NCI-H69 (cell line): ENCODE data around the gene GYG2.
A peak's percentile ranks its signal among the peaks of the same experiment; 100 is the strongest.
"Not testable (repeated sequence)": the region's sequence is repeated elsewhere in the genome, so short reads cannot be mapped to it uniquely, and the experiment has no call there.

ENCODE experiments used
- DNase-seq: peaks from one replicate; lab custom pipeline; 2025; lab: John Stamatoyannopoulos, UW

Gene GYG2

GRCh38 chrX:2828344-2828958 lies at the start of gene GYG2:
Gene GYG2 (plus strand): TSS chrX:2828930. CDS start chrX:2830189, 1,259 bp downstream.
- DNase-seq, result peak; percentile 1

- not testable (repeated sequence) for DNase-seq
Measured at GRCh38 chrX:2780472-2781225, 48.1 kb upstream of the GYG2 start.

- no peak for DNase-seq
Measured at GRCh38 chrX:2781226-2781571, 47.5 kb upstream of the GYG2 start.

GRCh38 chrX:2781698-2782097 lies 47.0 kb upstream of the GYG2 start:
- no peak for DNase-seq

GRCh38 chrX:2782171-2782570 lies 46.6 kb upstream of the GYG2 start:
- DNase-seq, result no peak

- no peak for DNase-seq
Measured at GRCh38 chrX:2782778-2783177, 46.0 kb upstream of the GYG2 start.

GRCh38 chrX:2784026-2784425 lies 44.7 kb upstream of the GYG2 start:
- no peak for DNase-seq

GRCh38 chrX:2785538-2785937 lies 43.2 kb upstream of the GYG2 start:
- no peak for DNase-seq

- no peak for DNase-seq
Measured at GRCh38 chrX:2788980-2789379, 39.8 kb upstream of the GYG2 start.

GRCh38 chrX:2789569-2789968 lies 39.2 kb upstream of the GYG2 start:
- no peak for DNase-seq

- no peak for DNase-seq
Measured at GRCh38 chrX:2793752-2794151, 35.0 kb upstream of the GYG2 start.

GRCh38 chrX:2794336-2794735 lies 34.4 kb upstream of the GYG2 start:
- DNase-seq, result no peak

- peak; percentile 3 for DNase-seq
Measured at GRCh38 chrX:2796808-2797207, 31.9 kb upstream of the GYG2 start.

- no peak for DNase-seq
Measured at GRCh38 chrX:2799369-2799768, 29.4 kb upstream of the GYG2 start.

GRCh38 chrX:2799980-2800379 lies 28.8 kb upstream of the GYG2 start:
- DNase-seq, result not testable (repeated sequence)

- DNase-seq, result no peak
Measured at GRCh38 chrX:2801223-2801622, 27.5 kb upstream of the GYG2 start.

- DNase-seq, result not testable (repeated sequence)
Measured at GRCh38 chrX:2802376-2803090, 26.2 kb upstream of the GYG2 start.

- DNase-seq, result not testable (repeated sequence)
Measured at GRCh38 chrX:2803486-2803885, 25.2 kb upstream of the GYG2 start.

- not testable (repeated sequence) for DNase-seq
Measured at GRCh38 chrX:2804106-2804843, 24.5 kb upstream of the GYG2 start.

- not testable (repeated sequence) for DNase-seq
Measured at GRCh38 chrX:2804858-2805257, 23.9 kb upstream of the GYG2 start.

GRCh38 chrX:2811271-2811670 lies 17.5 kb upstream of the GYG2 start:
- no peak for DNase-seq

GRCh38 chrX:2812161-2812907 lies 16.4 kb upstream of the GYG2 start:
- DNase-seq, result peak; percentile 36
